GM12801 (cell line): Measurements from ENCODE around the gene NELL1.

ENCODE experiments used
- TF ChIP-seq, protein P1 (sequence below): IDR thresholded peaks from one replicate; pipeline ENCODE4 v1.5.1; 2011; ENCODE audit warnings: control low read depth; ENCODE audit not compliant: insufficient read length; ENCODE audit errors: extremely low read depth

Gene NELL1

GRCh38 chr11:21285104-21285503, 615.7 kb downstream of the NELL1 start:
- TF ChIP-seq, protein P1, sequence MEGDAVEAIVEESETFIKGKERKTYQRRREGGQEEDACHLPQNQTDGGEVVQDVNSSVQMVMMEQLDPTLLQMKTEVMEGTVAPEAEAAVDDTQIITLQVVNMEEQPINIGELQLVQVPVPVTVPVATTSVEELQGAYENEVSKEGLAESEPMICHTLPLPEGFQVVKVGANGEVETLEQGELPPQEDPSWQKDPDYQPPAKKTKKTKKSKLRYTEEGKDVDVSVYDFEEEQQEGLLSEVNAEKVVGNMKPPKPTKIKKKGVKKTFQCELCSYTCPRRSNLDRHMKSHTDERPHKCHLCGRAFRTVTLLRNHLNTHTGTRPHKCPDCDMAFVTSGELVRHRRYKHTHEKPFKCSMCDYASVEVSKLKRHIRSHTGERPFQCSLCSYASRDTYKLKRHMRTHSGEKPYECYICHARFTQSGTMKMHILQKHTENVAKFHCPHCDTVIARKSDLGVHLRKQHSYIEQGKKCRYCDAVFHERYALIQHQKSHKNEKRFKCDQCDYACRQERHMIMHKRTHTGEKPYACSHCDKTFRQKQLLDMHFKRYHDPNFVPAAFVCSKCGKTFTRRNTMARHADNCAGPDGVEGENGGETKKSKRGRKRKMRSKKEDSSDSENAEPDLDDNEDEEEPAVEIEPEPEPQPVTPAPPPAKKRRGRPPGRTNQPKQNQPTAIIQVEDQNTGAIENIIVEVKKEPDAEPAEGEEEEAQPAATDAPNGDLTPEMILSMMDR = no peak

DNA sequence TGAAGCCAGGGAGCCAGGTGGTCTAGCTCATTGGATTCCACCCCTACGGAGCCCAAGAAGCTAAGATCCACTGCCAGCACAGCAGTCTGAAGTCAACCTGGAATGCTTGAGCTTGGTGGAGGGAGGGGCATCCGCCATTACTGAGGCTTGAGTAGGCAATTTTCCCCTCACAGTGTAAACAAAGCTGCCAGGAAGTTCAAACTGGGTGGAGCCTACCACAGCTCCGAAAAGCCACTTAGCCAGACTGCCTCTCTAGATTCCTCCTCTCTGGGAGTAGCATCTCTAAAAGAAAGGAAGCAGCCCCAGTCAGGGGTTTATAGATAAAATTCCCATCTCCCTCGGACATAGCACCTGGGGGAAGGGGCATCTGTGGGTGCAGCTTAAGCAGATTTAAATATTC, 620.3 kb downstream of the NELL1 start:
- TF ChIP-seq, protein P1 = no peak

DNA sequence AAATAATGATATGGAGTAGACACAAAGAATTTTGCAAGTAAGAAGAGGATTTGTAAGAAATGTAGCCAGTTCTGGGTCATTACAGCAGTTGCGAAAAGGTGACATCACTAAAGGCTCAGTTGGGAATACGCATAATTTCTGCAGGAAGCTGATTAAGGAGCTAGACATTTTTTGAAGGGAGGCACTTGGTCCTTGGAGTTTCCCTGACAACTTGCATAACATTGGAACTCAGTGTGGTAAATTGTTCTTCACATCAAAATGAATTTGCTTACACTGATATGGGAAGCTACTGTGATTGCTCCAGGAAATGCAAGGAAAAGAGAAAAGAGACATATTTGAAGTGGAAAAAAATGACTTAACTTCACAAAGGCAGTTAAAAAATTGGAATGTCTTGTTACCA, 626.1 kb downstream of the NELL1 start:
- TF ChIP-seq, protein P1 = no peak

DNA sequence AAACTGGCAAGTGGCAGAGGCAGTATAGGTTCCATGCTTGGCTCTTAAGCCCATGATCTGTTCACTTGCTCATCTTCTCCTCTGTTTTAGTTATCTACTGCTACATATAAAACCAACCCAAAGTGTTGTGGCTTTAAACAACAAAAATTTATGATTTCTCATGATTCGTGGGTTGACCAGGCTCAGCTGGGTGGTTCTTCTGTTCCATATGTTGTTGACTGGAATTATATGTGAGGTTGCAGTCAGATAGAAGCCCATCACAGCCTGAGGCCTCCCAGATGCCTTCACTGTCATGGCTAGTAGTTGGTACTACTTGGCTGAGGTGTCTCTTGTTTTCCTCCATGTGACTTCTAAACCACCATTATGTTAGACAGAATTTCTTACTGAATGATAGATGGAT, 632.6 kb downstream of the NELL1 start:
- TF ChIP-seq, protein P1 = no peak

DNA sequence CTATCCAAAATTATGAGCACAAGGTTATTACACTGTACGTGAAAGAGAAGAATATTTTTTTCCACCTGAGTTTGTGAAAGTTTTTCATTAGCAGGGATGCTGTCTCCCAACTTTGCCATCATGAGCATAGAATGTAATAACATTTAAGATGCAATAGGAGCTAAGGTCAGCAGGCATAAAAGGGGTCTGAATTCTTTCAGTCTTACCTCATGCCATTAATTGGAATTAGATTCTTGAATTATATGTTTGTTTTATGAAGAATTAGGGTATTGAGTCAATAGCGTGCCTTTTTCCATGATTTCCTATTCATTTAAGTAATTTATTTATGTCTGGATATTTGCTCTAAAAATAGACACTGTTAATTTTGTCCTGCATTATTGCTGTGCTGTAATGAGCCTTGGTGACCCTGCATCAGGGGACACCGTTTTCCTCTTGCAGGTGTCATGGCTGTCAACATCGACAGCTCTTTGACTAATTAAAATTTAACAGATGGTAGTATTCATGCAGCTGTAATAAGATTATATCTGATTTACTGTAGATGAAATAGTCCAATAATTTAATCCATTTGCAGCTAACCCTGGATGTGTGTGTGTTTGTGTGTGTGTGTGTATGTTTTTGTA, 637.5 kb downstream of the NELL1 start:
- TF ChIP-seq, protein P1 = no peak

- TF ChIP-seq, protein P1 = no peak
Observed at GRCh38 chr11:21307874-21308273, 638.5 kb downstream of the NELL1 start.

GRCh38 chr11:21316591-21316990, 647.2 kb downstream of the NELL1 start:
- TF ChIP-seq, protein P1 = no peak
